ENCODE data around the gene SMIM45.
A peak's percentile ranks its signal among the peaks of the same experiment; 100 is the strongest.

The SMIM45 gene

GRCh38 chr22:41966607-41967240, 14.8 kb downstream of the SMIM45 start:
- peak; percentile 95 for DNase-seq (ENCODE audit: low read depth)
- no peak overlapping the region for H3K4me3 ChIP-seq (ENCODE audit: low read depth, low read length)
- peak; percentile 71 for TF ChIP-seq CTCF (conservative IDR thresholded peaks at IDR 0.05; ENCODE audit: low read depth, low read length)

DNA sequence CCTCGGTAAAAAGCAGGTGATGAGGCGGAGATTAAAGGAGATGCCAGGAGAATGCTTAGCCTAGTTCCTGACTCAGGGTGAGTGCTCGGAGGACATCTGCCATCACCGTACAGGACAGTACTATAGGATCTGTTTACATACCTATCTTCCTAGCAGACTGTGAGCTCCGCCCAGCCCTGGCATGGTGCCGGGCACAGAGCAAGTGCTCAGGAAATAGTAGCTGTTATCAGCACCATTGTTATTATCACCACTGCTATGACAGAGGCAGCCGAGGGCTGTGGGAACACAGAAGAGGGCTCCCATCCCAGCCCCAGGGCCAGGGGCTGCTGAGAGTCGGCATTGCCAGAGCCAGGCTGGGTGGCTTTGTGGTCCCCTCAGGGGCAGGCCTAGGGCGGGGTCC, 16.7 kb downstream of the SMIM45 start:
- no peak for DNase-seq (ENCODE audit: low read depth)
- H3K4me3 ChIP-seq (ENCODE audit: low read depth, low read length) = no peak overlapping the region
- TF ChIP-seq CTCF (conservative IDR thresholded peaks at IDR 0.05; ENCODE audit: low read depth, low read length) = no peak

DNA sequence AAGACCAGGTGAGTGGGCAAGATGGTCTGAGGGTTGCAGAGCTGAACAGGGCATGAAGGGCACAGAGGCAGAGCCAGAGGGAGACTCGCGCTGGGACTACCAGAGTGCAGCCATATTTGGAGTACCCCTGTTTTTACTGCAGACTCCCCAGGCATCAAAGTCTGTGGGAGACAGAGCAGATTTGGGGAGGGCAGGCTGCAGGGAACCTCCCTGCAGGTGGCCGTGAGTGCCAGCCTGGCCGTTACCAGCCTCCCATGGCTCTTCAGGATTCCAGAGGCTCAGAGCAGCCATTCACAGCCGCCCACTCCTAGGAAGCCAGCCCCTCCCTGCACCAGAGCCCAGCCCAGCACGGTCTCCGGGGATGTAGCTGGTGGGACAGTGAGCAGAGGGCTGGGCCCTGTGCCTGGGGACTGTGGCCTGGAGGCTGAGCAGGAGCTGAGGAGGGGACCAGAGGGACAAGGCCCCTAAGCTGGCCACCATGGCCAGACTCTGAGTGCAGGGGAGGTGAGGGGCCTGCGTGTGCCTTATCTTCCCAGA, 17.2 kb downstream of the SMIM45 start, which contains the start of gene SEPTIN3:
SEPTIN3 (plus strand) TSS at position 334 of the 537 bp plus-strand sequence. CDS start 2,050 bp downstream, outside the sequence.
- DNase-seq (ENCODE audit: low read depth) = no peak
- H3K4me3 ChIP-seq (ENCODE audit: low read depth, low read length) = no peak within 1 kb of the TSS
- no peak for TF ChIP-seq CTCF (conservative IDR thresholded peaks at IDR 0.05; ENCODE audit: low read depth, low read length)

DNA sequence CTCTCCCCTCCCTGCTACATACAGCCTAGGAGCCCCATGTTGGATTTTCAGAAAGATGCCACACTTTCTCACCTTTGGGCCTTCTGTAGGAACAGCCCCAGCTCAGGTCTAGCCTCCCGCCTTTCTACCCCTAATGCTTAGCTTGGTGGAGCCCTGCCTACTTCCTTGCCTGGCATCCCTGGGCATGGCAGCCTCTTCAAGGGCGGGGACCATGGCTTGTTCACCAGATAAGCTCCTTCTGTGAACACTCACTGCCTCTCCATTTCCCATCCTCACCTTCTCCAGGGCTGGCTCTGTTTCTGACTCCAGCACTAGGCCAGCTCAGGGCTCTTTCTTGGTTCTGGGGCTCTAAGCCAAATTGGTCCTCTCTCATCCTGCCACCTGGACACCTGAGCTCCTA, 18.7 kb downstream of the SMIM45 start:
- DNase-seq (ENCODE audit: low read depth) = no peak
- TF ChIP-seq CTCF (conservative IDR thresholded peaks at IDR 0.05; ENCODE audit: low read depth, low read length) = no peak
- no peak overlapping the region for H3K4me3 ChIP-seq (ENCODE audit: low read depth, low read length)

DNA sequence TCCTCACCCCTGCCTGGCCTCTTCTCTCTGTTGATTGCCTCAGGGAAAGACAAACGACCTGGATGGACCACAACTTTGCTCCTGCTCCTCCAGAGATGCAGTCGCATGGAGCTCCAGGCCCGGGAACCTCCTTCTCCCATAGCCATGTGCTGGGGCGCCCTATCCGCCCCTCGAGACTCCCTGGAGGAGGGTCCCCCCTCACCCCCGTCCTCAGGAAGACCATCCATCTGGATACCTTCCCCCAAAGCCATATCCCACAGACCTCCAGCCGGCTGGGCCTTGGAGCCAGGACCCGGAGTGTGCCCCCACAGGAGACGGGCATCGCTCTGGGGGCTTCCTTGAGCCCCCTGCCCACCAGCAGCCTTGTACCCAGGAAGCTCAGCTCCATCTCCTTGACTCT, 19.5 kb downstream of the SMIM45 start:
- no peak overlapping the region for H3K4me3 ChIP-seq (ENCODE audit: low read depth, low read length)
- no peak for TF ChIP-seq CTCF (conservative IDR thresholded peaks at IDR 0.05; ENCODE audit: low read depth, low read length)
- DNase-seq (ENCODE audit: low read depth) = no peak

DNA sequence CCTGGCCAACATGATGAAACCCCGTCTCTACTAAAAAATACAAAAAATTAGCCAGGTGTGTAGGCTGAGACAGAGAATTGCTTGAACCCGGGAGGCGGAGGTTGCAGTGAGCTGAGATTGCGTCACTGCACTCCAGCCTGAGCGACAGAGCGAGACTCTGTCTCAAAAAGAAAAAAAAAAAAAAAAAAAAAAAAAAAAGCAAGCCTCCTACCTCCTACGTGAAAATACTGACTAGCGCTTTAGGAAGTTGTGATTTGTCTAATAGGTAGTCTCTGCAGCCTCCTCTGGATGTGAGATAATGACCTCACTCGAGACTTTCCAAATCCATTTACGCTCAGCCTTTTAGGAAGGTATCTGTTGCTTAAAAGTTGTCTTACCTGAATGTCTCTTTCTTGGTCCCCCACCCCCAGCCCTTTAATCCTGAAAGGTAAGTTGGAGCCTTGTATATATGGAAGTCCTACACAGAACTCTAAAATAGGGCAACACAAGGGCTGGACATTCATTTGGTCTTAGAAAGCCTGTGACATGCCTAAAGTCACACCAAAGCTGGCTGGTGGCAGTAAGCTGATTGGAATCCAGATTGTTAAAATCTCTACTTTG, 22.8 kb downstream of the SMIM45 start:
- DNase-seq (ENCODE audit: low read depth) = no peak
- no peak overlapping the region for H3K4me3 ChIP-seq (ENCODE audit: low read depth, low read length)
- TF ChIP-seq CTCF (conservative IDR thresholded peaks at IDR 0.05; ENCODE audit: low read depth, low read length) = no peak

Measured in choroid plexus epithelial cell (primary cell).